Measurements from ENCODE around the gene NOXO1.

DNA sequence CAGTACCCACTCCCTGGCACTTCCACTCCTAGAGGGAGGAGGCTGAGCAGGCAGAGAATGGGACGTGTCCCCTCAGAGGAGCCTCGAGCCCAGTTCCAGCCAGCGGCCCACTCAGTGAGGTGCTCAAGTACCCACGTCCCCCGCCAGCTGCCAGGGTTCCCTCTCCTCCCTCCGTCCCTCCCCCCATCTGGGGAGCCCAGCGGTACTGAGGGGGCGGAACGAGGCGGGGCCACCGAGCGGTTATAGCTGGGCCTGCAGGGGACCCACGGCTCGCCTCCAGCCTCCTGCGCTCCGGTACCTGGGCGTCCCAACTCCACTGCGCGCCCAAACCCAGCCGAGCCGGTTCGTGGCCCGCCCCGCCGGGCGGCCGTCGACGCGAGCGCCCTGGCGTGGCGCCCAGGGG lies 38.2 kb upstream of the NOXO1 start, which contains the start of gene NPW:
- TF ChIP-seq, protein P1, sequence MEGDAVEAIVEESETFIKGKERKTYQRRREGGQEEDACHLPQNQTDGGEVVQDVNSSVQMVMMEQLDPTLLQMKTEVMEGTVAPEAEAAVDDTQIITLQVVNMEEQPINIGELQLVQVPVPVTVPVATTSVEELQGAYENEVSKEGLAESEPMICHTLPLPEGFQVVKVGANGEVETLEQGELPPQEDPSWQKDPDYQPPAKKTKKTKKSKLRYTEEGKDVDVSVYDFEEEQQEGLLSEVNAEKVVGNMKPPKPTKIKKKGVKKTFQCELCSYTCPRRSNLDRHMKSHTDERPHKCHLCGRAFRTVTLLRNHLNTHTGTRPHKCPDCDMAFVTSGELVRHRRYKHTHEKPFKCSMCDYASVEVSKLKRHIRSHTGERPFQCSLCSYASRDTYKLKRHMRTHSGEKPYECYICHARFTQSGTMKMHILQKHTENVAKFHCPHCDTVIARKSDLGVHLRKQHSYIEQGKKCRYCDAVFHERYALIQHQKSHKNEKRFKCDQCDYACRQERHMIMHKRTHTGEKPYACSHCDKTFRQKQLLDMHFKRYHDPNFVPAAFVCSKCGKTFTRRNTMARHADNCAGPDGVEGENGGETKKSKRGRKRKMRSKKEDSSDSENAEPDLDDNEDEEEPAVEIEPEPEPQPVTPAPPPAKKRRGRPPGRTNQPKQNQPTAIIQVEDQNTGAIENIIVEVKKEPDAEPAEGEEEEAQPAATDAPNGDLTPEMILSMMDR (IDR thresholded peaks at IDR 0.05), result no peak
- no peak for TF ChIP-seq POLR2A (IDR thresholded peaks at IDR 0.05)

Data from adrenal gland (tissue), 5 donors.